Measurements from ENCODE around the gene SMIM30.
A peak's percentile ranks its signal among the peaks of the same experiment; 100 is the strongest.

SMIM30 gene

GRCh38 chr7:113099284-113099919, 19.0 kb downstream of the SMIM30 start:
- DNase-seq, result no peak

DNA sequence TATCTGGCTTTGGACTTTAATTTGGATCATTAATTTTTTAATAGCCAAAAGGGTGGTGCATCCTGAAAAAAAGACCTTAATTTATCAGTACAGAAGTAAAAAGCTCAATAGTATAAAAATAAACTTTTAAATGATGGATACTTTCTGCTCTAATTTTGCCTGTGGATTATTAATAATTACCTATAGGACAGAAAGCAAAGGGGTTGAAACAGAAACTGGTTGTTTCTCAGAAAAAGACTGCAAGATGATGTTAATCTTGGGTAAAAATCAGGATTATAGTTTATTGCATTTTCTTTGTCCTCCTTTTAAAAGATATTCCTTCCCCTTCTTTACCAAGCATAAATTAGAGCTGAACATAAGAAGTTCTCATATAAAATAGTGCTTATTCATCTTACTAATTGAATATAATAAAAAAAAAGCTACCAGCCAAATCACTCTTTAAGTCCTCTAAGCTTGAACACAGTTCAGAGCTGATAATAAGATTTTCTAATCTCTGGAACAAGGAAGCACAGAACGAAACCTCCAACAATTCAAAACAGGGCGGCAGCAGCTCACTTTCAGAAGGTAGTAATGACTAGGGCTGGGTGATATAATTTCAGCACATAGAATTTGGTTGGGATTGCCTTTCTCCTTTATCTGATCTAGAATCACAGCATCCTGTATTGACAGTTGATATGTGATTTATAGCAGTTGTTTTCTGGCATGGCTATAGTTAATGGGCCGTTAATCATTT, 23.7 kb downstream of the SMIM30 start:
- DNase-seq, result no peak

- DNase-seq, result no peak
Observed at GRCh38 chr7:113093561-113093960, 24.8 kb downstream of the SMIM30 start.

GRCh38 chr7:113092762-113093161, 25.6 kb downstream of the SMIM30 start:
- DNase-seq, result no peak

DNA sequence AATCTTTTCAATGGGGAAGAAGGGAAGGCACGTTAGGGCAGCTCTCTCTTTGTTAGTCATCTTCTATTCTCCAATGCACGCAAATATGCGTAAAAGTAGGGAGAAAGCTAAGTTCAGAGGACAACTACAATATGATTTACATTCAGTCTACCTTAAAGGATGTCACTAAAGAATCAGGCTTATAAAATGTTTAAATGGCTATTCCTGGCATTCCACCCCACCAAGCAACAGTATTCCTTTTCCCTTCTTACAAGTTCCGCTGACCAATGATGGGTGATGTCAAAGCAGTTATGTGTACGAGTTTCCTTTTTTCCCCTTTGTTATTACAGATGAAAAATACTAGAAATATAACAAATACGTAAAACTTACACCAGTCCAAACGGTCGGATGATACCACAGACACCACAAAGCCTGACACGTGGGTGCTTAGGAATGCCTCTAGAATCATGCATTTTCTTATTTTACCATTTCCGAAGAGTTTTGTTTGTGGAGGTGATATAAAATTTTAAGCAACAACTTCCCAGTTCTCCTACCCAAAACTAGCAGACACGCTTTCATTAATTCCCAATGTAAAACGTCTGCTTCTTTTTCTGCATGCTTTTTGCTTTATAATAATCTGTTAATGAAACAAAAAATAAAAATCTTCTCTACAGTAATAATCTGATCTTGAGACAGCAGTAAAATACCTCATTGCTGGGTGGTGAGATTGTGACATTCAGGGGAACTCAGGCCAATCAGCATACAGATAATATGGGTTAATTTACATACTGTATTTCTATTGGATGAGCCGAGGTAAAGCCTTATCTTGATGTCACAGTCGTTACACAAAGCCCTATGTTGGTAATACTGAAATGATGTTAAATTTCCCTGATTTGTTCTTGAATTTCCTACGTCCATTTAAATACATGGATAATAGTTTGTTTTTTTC, 31.0 kb downstream of the SMIM30 start:
- no peak for DNase-seq

GRCh38 chr7:113086431-113086888, 31.9 kb downstream of the SMIM30 start, which contains the start of gene GPR85:
Gene GPR85, minus strand, starts transcription at chr7:113086827. Its CDS starts 2,106 bp downstream, at chr7:113084721.
- peak; percentile 25 to 45 for DNase-seq

DNA sequence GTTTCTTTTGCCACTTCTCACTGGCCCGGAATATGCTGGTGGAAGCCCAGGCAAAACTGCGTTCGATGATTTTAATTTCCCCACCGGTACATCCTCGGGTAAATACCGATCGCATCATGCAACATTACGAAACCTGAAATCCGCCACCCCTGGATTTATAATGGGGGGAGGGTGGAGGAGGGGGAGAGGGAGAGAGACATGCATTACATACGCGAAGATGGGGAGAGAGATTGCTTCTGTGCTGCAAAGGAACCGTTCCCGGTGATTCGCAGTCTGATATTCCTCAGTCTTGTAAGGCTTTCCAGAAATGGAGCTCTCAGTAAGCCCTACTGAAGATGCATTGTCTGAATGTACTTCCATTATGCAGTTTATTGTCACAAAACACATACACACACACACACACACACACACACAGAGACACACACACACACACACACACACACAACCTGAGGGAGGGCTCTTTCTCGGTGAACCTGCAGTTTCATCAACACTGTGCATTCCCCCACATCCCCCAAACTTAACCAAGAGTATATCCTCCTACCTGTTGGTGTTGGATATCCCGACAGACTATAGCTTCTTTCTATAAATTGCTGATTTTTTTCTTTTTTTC, 32.5 kb downstream of the SMIM30 start:
- no peak for DNase-seq

DNA sequence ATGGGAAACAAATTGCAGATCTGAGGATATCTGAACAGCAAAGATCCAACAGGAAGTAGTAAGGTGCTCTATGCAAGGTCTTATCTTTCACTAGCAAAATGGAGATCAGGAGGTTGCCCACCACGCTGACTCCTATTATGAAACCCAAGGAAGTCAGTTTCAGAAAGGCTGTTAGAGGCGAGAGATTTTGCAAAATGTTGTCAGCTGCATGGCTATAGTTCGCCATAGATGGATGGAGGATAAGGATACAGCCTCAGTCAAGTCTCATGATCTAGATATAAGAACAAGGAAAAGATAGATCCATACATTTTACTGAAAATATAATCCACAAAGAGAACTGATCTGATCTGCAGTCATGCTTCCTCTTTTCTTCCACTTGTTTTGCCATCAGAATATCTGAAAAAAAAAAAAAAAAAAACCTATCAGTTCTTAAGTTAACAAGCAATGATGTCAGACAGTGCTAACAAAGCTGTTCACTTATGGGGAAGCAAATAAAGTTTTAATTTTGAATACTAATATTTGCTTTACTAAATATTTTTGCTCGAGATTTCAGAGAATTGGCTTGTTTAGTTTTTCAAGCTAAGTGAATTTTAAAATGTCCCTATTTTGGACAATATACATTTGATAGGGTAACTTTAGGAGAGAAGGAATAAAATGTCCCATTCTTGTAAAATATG, 33.7 kb downstream of the SMIM30 start:
- DNase-seq, result no peak

DNA sequence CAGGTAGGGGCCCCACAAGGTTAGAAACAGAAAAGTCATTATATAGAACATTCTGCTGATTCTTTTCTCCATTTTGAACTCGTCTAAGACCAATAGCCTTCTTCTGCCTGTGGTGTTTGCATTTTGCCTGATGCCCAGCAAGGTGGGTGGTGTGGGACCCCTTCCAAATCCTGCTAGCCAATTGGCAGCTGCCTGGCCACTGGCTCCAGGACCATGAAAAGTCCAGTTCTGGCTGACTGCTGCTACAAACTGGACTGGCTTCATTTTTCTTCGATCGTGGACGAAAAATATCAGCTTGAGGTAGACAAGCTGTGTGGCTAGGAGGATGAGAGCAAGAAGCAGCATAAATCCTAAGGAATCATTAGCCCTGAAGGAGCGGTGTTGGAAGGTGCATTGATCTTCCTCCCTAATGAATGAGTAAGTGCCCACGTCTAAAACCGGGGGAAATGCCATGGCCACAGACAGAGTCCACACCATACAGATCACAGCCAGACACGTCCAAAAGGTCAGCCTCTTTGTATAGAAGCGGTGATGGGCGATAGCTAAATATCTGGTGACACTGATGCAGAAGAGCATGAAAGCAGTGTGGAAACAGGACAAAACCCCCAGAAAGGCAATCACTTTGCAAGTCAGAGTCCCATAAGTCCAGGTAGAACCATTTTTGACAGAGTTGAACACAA, 34.4 kb downstream of the SMIM30 start:
- no peak for DNase-seq

DNA sequence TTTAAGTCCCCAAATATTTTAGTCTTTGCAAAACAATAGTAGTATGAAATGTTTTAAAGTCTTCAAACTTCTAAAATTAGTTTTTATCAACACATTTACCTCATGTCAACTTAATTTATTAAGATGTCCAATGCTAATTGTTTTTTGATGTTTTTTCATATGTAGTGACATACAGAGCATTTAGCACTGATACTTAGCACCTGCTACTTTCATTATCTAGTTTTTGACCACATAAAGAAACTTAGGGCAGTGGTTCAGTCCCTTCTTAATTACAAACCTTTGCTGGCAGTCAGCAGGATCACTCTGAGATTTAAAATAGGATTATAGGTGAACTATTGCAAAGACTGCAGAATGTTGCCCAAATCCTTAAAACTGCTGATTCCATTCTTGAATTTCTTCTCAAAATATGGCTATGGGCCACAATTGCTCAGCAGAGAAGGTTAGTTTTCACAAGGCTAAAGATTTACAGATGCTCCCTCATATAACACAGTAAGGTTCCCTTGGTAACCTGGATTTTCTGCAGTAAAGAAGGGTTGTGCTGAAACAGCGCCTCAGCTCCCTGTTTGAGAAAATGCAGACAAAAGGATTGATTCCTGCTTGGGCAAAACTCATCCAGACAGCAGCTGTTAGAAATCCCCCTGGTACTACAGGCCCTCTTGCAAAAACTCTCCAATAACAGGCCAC, 35.1 kb downstream of the SMIM30 start:
- no peak for DNase-seq

DNA sequence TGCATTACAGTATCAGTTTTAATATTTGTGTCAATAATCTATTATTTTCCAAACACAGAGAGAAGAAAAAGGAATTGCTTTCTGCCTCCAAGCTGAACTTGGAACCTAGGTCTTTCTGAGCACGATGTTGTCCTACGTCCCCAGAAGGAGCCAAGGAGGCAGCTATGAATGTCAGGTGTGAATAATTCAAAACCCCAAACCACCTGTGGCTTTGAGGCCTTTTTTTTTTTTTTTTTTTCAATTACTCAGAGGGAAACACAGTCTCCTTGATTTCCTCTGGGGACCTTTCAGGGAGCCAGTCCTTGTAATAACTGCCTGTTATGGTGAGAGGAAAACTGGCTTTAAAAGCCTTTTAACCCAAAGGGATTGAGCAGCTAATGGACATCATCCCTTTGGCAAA, 40.0 kb downstream of the SMIM30 start:
- no peak for DNase-seq

GRCh38 chr7:113076703-113077102, 41.7 kb downstream of the SMIM30 start:
- DNase-seq, result no peak

- no peak for DNase-seq
Observed at GRCh38 chr7:113071465-113071864, 46.9 kb downstream of the SMIM30 start.
